IPS-15b (cell line): ENCODE measurements around the gene RNF215.

Experiments
- H3K27me3 ChIP-seq: one replicate; pipeline ENCODE4 v1.6.1; 2013; ENCODE audit warnings: low read length; ENCODE audit not compliant: control insufficient read depth, insufficient read depth
- H3K36me3 ChIP-seq: one replicate; pipeline ENCODE4 v1.6.1; 2013; ENCODE audit warnings: low read length; ENCODE audit not compliant: control insufficient read depth, insufficient read depth
- H3K4me1 ChIP-seq: one replicate; pipeline ENCODE4 v1.6.1; 2013; ENCODE audit warnings: mild to moderate bottlenecking, low read length; ENCODE audit not compliant: control insufficient read depth, insufficient read depth
- H3K4me3 ChIP-seq: one replicate; pipeline ENCODE4 v1.5.1; 2013; ENCODE audit warnings: low read depth, low read length
- H3K9ac ChIP-seq: one replicate; pipeline ENCODE4 v1.6.1; 2013; ENCODE audit warnings: low read depth, mild to moderate bottlenecking, low read length
- H3K9me3 ChIP-seq: one replicate; pipeline ENCODE4 v1.6.1; 2013; ENCODE audit warnings: mild to moderate bottlenecking, low read length; ENCODE audit not compliant: control insufficient read depth, insufficient read depth

RNF215 gene

GRCh38 chr22:30390974-30391691 lies 3.9 kb upstream of the RNF215 start:
- no peaks in the 10 kb centered on the region for H3K36me3 ChIP-seq
- H3K4me1 ChIP-seq, result peaks cover 4% of the 10 kb centered on the region
- peaks cover 6% of the 10 kb centered on the region for H3K27me3 ChIP-seq
- H3K4me3 ChIP-seq, result no peak overlapping the region
- no peaks in the 10 kb centered on the region for H3K9me3 ChIP-seq
- H3K9ac ChIP-seq, result no peak overlapping the region

GRCh38 chr22:30386608-30386959 lies 627 bp downstream of the RNF215 start:
- Histone ChIP-seq H3K4me3 (peak overlapping the region; percentile 77), H3K36me3 (peaks cover 16% of the 10 kb centered on the region), H3K4me1 (peaks cover 5% of the 10 kb centered on the region), H3K27me3 (no peaks in the 10 kb centered on the region), H3K9ac (peak overlapping the region; percentile 65), H3K9me3 (no peaks in the 10 kb centered on the region)

GRCh38 chr22:30385942-30386341 lies 1.3 kb downstream of the RNF215 start:
- peaks cover 18% of the 10 kb centered on the region for H3K36me3 ChIP-seq
- H3K4me3 ChIP-seq, result peak overlapping the region; percentile 77
- no peaks in the 10 kb centered on the region for H3K9me3 ChIP-seq
- no peak overlapping the region for H3K9ac ChIP-seq
- no peaks in the 10 kb centered on the region for H3K27me3 ChIP-seq
- H3K4me1 ChIP-seq, result peaks cover 5% of the 10 kb centered on the region

GRCh38 chr22:30383061-30383460 lies 4.2 kb downstream of the RNF215 start:
- H3K27me3 ChIP-seq, result no peaks in the 10 kb centered on the region
- H3K9ac ChIP-seq, result no peak overlapping the region
- H3K4me1 ChIP-seq, result peaks cover 5% of the 10 kb centered on the region
- no peak overlapping the region for H3K4me3 ChIP-seq
- H3K36me3 ChIP-seq, result peaks cover 20% of the 10 kb centered on the region
- H3K9me3 ChIP-seq, result no peaks in the 10 kb centered on the region

- Histone ChIP-seq H3K9me3 (no peaks in the 10 kb centered on the region), H3K4me1 (peaks cover 5% of the 10 kb centered on the region), H3K9ac (no peak overlapping the region), H3K27me3 (no peaks in the 10 kb centered on the region), H3K4me3 (no peak overlapping the region), H3K36me3 (peaks cover 20% of the 10 kb centered on the region)
Measured at GRCh38 chr22:30382340-30382739, 4.9 kb downstream of the RNF215 start.

- no peak overlapping the region for H3K4me3 ChIP-seq
- peaks cover 2% of the 10 kb centered on the region for H3K4me1 ChIP-seq
- no peaks in the 10 kb centered on the region for H3K27me3 ChIP-seq
- H3K9ac ChIP-seq, result no peak overlapping the region
- H3K36me3 ChIP-seq, result peaks cover 28% of the 10 kb centered on the region
- H3K9me3 ChIP-seq, result no peaks in the 10 kb centered on the region
Measured at GRCh38 chr22:30381264-30381663, 5.9 kb downstream of the RNF215 start.

- Histone ChIP-seq H3K4me3 (no peak overlapping the region), H3K4me1 (no peaks in the 10 kb centered on the region), H3K9ac (no peak overlapping the region), H3K9me3 (no peaks in the 10 kb centered on the region), H3K36me3 (peaks cover 28% of the 10 kb centered on the region), H3K27me3 (no peaks in the 10 kb centered on the region)
Measured at GRCh38 chr22:30380011-30380410, 7.2 kb downstream of the RNF215 start.

GRCh38 chr22:30375312-30375849 lies 11.8 kb downstream of the RNF215 start:
- Histone ChIP-seq H3K9ac (no peak overlapping the region), H3K27me3 (no peaks in the 10 kb centered on the region), H3K36me3 (peaks cover 10% of the 10 kb centered on the region)

GRCh38 chr22:30373331-30374325 lies 13.6 kb downstream of the RNF215 start:
- no peaks in the 10 kb centered on the region for H3K9me3 ChIP-seq
- peak overlapping the region; percentile 26 for H3K9ac ChIP-seq
- H3K4me1 ChIP-seq, result no peaks in the 10 kb centered on the region
- no peaks in the 10 kb centered on the region for H3K27me3 ChIP-seq
- no peak overlapping the region for H3K4me3 ChIP-seq
- peaks cover 8% of the 10 kb centered on the region for H3K36me3 ChIP-seq

More at GRCh38 chr22:30375312-30375849, 11.8 kb downstream of the RNF215 start:
- Histone ChIP-seq H3K9me3 (no peaks in the 10 kb centered on the region), H3K4me1 (no peaks in the 10 kb centered on the region), H3K4me3 (no peak overlapping the region)

GRCh38 chr22:30372915-30373314 lies 14.3 kb downstream of the RNF215 start:
- Histone ChIP-seq H3K27me3 (no peaks in the 10 kb centered on the region), H3K9ac (no peak overlapping the region), H3K36me3 (peaks cover 8% of the 10 kb centered on the region), H3K4me3 (no peak overlapping the region), H3K4me1 (no peaks in the 10 kb centered on the region), H3K9me3 (no peaks in the 10 kb centered on the region)

- H3K27me3 ChIP-seq, result no peaks in the 10 kb centered on the region
- H3K4me1 ChIP-seq, result no peaks in the 10 kb centered on the region
- H3K9me3 ChIP-seq, result no peaks in the 10 kb centered on the region
- peaks cover 5% of the 10 kb centered on the region for H3K36me3 ChIP-seq
- no peak overlapping the region for H3K4me3 ChIP-seq
- no peak overlapping the region for H3K9ac ChIP-seq
Measured at GRCh38 chr22:30371981-30372380, 15.2 kb downstream of the RNF215 start.
